GM23248 (cell line): ENCODE measurements around the gene TNFRSF19.

Experiments
- EZH2 ChIP-seq: fragments of 200-600 bp; sonication (generic); IDR thresholded peaks from 2 replicates; pipeline ENCODE4 v1.6.1; 2018; ENCODE audit warnings: antibody characterized with exemption, mild to moderate bottlenecking; ENCODE audit not compliant: insufficient read depth, poor library complexity, severe bottlenecking
- EZH2phosphoT487 ChIP-seq: fragments of 200-600 bp; sonication (generic); IDR thresholded peaks from 2 replicates; pipeline ENCODE4 v1.6.1; 2018; ENCODE audit warnings: antibody characterized with exemption, moderate library complexity, mild to moderate bottlenecking, low read depth; ENCODE audit not compliant: insufficient read depth

DNA sequence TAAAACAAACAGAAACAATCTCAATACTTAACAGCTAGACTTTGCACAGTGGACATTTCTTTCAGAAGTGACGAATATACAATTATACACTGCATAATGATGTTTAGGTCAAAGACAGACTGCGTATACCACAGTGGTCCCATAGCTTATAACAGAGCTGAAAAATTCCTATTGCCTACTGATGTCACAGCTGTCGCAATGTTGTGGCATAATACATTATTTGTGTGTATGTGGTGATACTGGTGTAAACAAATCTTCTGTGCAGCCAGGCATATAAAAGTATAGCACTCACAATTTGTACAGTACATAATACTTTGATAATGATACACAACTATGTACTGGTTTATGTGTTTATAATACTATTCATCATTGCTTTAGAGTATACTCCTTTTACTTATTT, 116.7 kb downstream of the TNFRSF19 start:
- TF ChIP-seq EZH2 (no peak), EZH2phosphoT487 (no peak)
